AG09319 (cell line): ENCODE measurements around the gene FANK1.

Experiments
- DNase-seq: peaks from one replicate; pipeline ENCODE4 v3.0.0-alpha.2; 2010; ENCODE audit warnings: low read depth; ENCODE audit errors: extremely low read depth
- TF ChIP-seq, protein P1 (sequence below): IDR thresholded peaks from 2 replicates; pipeline ENCODE4 v1.5.1; 2011; ENCODE audit warnings: low read depth, mild to moderate bottlenecking, inconsistent platforms, low read length, moderate library complexity

The FANK1 gene

DNA sequence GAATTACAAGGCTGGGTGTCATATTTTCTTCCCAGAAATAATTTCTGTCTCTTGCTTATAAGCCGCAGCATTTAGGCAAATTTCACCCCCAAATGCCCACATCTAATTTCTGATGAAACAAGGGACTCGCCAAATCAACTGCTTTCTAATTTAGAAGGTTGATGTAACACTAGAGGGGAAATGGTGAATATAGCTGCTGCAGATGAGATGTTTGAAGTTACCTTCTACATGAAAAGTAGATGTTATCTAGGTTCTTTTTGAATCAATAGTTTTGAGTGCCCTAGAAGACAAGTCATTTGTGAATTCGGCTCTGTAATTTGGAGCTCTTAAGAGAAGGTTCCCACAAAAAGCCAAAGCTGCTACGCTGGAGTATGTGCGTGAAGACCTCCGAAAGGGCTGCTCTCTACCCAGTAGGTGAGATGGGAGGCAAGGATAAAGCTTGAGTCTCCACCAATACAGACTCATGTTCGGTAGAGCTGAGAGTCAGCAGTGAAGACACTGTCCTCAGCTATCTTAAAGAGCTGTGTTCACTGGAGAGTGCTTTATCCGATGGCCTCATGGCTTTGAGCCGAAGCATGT is 99.5 kb downstream of the FANK1 start:
- TF ChIP-seq, protein P1, sequence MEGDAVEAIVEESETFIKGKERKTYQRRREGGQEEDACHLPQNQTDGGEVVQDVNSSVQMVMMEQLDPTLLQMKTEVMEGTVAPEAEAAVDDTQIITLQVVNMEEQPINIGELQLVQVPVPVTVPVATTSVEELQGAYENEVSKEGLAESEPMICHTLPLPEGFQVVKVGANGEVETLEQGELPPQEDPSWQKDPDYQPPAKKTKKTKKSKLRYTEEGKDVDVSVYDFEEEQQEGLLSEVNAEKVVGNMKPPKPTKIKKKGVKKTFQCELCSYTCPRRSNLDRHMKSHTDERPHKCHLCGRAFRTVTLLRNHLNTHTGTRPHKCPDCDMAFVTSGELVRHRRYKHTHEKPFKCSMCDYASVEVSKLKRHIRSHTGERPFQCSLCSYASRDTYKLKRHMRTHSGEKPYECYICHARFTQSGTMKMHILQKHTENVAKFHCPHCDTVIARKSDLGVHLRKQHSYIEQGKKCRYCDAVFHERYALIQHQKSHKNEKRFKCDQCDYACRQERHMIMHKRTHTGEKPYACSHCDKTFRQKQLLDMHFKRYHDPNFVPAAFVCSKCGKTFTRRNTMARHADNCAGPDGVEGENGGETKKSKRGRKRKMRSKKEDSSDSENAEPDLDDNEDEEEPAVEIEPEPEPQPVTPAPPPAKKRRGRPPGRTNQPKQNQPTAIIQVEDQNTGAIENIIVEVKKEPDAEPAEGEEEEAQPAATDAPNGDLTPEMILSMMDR: no peak
- no peak for DNase-seq

DNA sequence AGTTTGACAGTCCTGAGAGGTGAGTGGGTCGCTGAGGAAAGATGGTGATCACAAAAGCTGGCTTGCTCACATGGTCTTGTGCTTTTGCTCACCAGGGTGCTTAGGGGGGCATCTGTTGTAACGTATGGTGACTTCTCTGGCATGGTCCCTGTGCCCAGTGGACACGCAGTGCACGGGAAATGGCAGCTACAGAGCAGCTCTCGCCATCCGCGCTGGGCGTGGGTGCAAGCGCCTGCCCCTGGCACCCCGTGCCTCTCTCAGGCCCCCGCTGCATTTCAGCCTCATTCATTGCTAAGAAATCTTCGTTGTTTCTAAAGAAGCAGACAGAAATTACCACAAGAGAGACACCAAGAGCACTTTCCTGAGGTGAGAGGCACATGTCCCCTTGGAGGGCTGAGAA is 101.2 kb downstream of the FANK1 start:
- TF ChIP-seq, protein P1: no peak

GRCh38 chr10:125999694-126000093 is 103.3 kb downstream of the FANK1 start:
- TF ChIP-seq, protein P1: no peak
- no peak for DNase-seq

More for the DNA sequence above, 101.2 kb downstream of the FANK1 start:
- DNase-seq: no peak

DNA sequence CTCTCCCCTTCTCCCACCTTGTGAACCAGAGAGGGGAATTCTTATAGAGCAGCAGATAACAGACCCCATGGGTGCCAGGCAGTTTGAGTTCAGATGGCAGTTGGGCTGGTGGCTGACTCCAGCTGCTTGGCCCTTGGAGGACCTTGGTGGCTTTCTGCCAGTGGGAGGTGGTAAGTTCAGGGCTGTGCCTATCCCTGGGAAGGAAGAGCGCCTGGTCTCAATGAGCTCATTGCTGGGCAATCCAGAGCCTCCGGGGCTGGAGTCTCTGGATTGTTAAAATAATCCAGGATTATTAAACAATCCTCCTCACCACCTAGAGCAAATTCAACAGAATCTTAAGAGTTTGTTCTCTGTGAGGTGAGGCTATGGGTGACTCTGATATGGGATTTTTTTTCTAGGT is 105.2 kb downstream of the FANK1 start:
- TF ChIP-seq, protein P1: no peak
- no peak for DNase-seq

DNA sequence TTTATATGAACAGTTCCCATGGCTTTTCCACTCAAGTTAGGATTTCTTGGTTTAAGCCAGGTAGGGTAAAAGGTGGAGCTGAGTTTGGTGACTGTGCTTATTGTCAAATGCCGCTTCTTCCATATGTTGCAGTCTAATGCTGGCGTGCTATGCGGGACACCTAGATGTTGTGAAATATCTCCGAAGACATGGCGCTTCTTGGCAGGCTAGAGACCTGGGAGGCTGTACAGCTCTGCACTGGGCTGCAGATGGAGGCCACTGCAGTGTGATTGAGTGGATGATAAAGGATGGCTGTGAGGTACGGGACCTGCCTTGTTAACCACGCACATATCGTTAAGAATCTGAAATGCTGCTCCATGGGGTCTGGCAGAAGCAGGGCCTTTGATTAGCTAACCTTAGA is 108.4 kb downstream of the FANK1 start:
- DNase-seq: no peak
- TF ChIP-seq, protein P1: no peak

DNA sequence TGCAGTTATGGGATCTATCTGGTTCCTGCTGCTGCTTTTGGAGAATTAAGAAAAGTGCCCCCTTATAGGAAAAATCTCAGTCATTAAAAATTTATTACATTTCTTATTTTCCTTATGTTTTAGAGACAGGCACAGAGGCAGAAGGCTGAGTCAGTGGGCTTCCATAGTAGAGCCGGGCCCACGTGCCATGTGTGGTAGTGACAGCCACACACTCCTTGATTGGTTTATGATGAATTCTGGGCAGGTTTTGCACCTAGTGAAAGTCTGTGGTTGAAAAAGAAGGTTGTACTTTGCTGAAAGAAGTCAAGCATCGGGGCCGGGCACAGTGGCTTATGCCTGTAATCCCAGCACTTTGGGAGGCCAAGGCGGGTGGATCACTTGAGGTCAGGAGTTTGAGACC is 109.9 kb downstream of the FANK1 start:
- no peak for DNase-seq
- TF ChIP-seq, protein P1: no peak

DNA sequence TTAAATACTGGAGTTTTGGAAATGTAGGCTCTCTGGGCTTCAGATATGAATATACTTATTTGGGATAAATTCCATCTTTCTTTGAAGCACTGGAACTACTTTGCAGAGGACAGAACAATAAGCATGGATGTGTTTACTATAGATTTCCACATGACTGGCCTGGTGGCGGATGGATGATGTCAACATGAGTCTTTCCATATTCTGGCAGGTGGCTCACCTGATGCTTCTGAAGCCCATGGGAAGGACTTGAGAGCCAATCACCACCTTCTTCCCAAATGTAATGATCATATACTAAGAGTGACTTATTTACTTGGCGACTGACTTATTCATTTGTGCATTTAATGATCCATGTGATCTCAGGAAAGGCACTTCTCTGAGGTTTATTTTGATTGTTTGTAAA is 110.5 kb downstream of the FANK1 start:
- TF ChIP-seq, protein P1: no peak
- no peak for DNase-seq
